ENCODE data around the gene COL16A1.

Gene COL16A1

DNA sequence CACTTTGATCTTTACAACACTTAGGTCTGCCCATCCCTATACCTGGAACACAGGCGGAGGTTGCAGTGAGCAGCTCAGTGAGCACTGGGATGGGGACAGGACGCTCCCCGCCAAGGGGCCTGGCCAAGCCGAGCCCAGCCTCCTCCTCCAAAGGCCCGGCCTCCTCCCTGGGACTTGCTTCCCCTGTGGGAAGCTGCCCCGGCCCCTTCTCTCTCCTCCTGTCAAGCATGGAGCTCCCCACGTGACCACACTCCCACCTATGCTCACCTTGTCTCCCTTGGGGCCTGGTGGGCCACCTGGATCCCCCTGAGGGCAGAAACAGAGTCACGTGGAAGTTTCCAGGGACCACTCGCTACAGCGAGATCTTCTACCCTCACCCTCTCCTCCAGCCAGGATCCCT, 12.9 kb downstream of the COL16A1 start:
- ChIA-PET CTCF (interaction anchor here (1.1 kb wide), 1 partner anchor 11 kb away, joined by 3 read pairs; no protein-coding TSS in a partner anchor), POLR2A (no interaction called here)
- DNase-seq (ENCODE audit: extremely low spot score) = no peak
- no peak for TF ChIP-seq BHLHE40 (IDR thresholded peaks at IDR 0.05; ENCODE audit: borderline replicate concordance)
- no peak for TF ChIP-seq SP1 (IDR thresholded peaks at IDR 0.05)
- TF ChIP-seq ARNT (IDR thresholded peaks at IDR 0.05) = no peak
- TF ChIP-seq, protein P1, sequence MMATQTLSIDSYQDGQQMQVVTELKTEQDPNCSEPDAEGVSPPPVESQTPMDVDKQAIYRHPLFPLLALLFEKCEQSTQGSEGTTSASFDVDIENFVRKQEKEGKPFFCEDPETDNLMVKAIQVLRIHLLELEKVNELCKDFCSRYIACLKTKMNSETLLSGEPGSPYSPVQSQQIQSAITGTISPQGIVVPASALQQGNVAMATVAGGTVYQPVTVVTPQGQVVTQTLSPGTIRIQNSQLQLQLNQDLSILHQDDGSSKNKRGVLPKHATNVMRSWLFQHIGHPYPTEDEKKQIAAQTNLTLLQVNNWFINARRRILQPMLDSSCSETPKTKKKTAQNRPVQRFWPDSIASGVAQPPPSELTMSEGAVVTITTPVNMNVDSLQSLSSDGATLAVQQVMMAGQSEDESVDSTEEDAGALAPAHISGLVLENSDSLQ (IDR thresholded peaks at IDR 0.05) = no peak
- TF ChIP-seq ZNF384 (IDR thresholded peaks at IDR 0.05) = no peak
- TF ChIP-seq FOXK2 (IDR thresholded peaks at IDR 0.05) = no peak
- no peak for TF ChIP-seq ELF4 (IDR thresholded peaks at IDR 0.05)
- no peak for TF ChIP-seq HDGF (IDR thresholded peaks at IDR 0.05; ENCODE audit: borderline replicate concordance)

DNA sequence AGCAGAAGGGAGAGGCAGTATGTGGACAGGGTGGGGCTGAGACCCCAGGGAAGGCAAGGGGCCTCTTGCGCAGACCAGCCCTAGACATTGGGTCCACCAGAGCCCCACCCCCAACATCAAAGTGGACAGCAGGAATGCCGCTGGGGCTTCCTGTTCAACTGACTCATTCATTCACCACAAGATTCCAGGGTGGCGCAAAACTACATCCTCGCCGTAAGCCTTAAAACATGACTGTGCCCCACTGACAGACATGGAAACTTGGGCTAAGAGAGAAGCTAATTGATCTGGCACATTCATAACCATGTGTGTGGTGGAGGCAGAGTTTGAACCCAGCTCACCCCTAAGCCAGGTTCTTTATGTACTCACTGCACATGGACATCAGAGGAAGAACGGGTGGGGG, 14.0 kb downstream of the COL16A1 start:
- POLR2A ChIA-PET = no interaction called here
- CTCF ChIA-PET = no interaction called here

DNA sequence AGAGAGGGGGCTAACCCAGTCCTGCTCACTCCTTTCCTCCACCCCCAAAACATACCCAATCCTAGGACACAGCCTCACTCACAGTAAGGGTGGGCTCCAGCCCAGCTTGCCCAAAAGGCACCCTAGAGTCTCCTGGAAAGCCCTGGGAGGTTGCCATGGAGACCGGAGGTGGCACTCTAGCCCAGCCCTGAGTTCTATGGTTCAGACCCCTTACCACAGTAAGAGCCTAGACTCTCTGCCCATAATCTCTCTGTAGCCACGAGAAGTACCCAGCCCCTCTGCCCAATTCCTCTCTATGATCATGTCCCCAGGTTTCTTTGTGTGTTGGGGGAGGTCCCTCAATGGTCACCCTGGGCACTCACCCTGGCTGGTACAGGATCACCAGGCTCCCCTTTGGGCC, 14.4 kb downstream of the COL16A1 start:
- TF ChIP-seq TARDBP (IDR thresholded peaks at IDR 0.05) (no peak), ELF4 (IDR thresholded peaks at IDR 0.05) (no peak), LEF1 (IDR thresholded peaks at IDR 0.05; ENCODE audit: borderline replicate concordance) (no peak), ZNF384 (IDR thresholded peaks at IDR 0.05) (no peak), FOXK2 (IDR thresholded peaks at IDR 0.05) (no peak), FOXA1 (IDR thresholded peaks at IDR 0.05) (no peak), SUZ12 (IDR thresholded peaks at IDR 0.05) (no peak), NFRKB (IDR thresholded peaks at IDR 0.05) (no peak), SP1 (IDR thresholded peaks at IDR 0.05) (no peak), CTBP1 (IDR thresholded peaks at IDR 0.05; ENCODE audit: borderline replicate concordance) (no peak), ARNT (IDR thresholded peaks at IDR 0.05) (no peak), HDGF (IDR thresholded peaks at IDR 0.05; ENCODE audit: borderline replicate concordance) (no peak), L3MBTL2 (conservative IDR thresholded peaks at IDR 0.05) (no peak), FOXM1 (IDR thresholded peaks at IDR 0.05; ENCODE audit: borderline replicate concordance) (no peak), BHLHE40 (IDR thresholded peaks at IDR 0.05; ENCODE audit: borderline replicate concordance) (no peak)
- TF ChIP-seq, protein P1 (IDR thresholded peaks at IDR 0.05) = no peak
- DNase-seq (ENCODE audit: extremely low spot score) = no peak
- CTCF ChIA-PET = no interaction called here
- POLR2A ChIA-PET = no interaction called here

More for the DNA sequence above, 14.0 kb downstream of the COL16A1 start:
- no peak for TF ChIP-seq CTBP1 (IDR thresholded peaks at IDR 0.05; ENCODE audit: borderline replicate concordance)
- no peak for TF ChIP-seq SUZ12 (IDR thresholded peaks at IDR 0.05)
- TF ChIP-seq TARDBP (IDR thresholded peaks at IDR 0.05) = no peak
- TF ChIP-seq ELF4 (IDR thresholded peaks at IDR 0.05) = no peak
- TF ChIP-seq FOXM1 (IDR thresholded peaks at IDR 0.05; ENCODE audit: borderline replicate concordance) = no peak
- no peak for TF ChIP-seq HDGF (IDR thresholded peaks at IDR 0.05; ENCODE audit: borderline replicate concordance)
- no peak for TF ChIP-seq ZNF384 (IDR thresholded peaks at IDR 0.05)
- no peak for TF ChIP-seq SP1 (IDR thresholded peaks at IDR 0.05)
- TF ChIP-seq, protein P1 (IDR thresholded peaks at IDR 0.05) = no peak
- no peak for TF ChIP-seq LEF1 (IDR thresholded peaks at IDR 0.05; ENCODE audit: borderline replicate concordance)
- TF ChIP-seq FOXA1 (IDR thresholded peaks at IDR 0.05) = no peak
- TF ChIP-seq BHLHE40 (IDR thresholded peaks at IDR 0.05; ENCODE audit: borderline replicate concordance) = no peak
- TF ChIP-seq L3MBTL2 (conservative IDR thresholded peaks at IDR 0.05) = no peak
- TF ChIP-seq NFRKB (IDR thresholded peaks at IDR 0.05) = no peak
- no peak for DNase-seq (ENCODE audit: extremely low spot score)

DNA sequence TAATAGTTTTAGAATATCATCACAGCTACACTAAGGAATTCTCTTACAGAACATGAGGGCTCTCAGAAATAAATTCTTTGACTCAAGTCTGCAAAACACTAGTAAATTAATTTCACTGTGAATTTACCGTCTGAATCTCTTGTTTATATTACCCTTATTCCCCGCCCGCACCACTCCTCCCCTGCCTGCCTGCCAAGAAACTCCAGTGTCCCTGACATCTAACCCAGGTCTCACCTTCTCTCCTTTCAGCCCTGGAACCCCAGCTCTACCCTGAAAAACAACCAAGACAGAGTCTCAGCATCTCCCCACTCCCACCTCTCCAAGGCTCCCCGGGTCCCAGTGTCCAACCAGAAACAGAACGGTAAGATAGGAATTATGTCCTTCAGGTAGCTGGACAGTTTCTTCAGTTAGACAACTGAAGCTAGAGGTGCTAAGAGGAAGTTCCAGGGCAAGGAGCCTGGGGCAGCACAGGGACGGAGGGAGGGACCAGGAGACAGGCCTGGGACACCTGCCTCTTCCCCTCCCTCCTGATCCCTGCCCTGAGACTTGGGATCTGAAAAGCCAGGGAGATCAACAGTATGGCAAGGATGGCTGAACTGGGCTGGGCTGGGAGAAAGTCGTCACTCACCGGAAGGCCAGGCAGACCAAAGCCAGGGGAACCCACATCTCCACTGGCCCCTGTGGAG, 15.4 kb downstream of the COL16A1 start:
- CTCF ChIA-PET = no interaction called here
- POLR2A ChIA-PET = no interaction called here
- TF ChIP-seq SP1 (IDR thresholded peaks at IDR 0.05) (no peak), ZNF384 (IDR thresholded peaks at IDR 0.05) (no peak), SUZ12 (IDR thresholded peaks at IDR 0.05) (no peak), TARDBP (IDR thresholded peaks at IDR 0.05) (no peak), HDGF (IDR thresholded peaks at IDR 0.05; ENCODE audit: borderline replicate concordance) (no peak), FOXK2 (IDR thresholded peaks at IDR 0.05) (no peak), FOXM1 (IDR thresholded peaks at IDR 0.05; ENCODE audit: borderline replicate concordance) (no peak), ELF4 (IDR thresholded peaks at IDR 0.05) (no peak)
- no peak for DNase-seq (ENCODE audit: extremely low spot score)

DNA sequence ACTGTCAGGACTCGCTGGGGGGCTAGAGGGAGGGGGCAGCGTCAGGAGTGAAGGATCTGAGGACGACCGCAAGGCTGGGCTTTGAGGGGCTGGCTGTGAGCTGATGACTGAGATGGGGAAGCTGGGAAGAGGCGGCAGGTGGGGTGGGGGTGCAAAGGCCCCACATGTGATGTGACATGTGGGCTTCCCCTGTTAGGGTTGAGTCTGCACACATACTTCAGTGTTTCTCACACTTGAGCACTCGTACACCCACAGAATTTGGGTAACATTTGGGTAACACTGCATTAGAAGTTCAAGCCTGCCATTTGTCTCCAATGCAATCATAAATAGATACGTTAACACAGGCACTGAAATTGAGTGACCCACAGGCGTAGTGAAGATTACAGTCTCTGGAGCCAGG, 16.2 kb downstream of the COL16A1 start:
- no peak for TF ChIP-seq CTBP1 (IDR thresholded peaks at IDR 0.05; ENCODE audit: borderline replicate concordance)
- no peak for TF ChIP-seq SP1 (IDR thresholded peaks at IDR 0.05)
- TF ChIP-seq SUZ12 (IDR thresholded peaks at IDR 0.05) = no peak
- no peak for TF ChIP-seq ARNT (IDR thresholded peaks at IDR 0.05)
- no peak for TF ChIP-seq FOXK2 (IDR thresholded peaks at IDR 0.05)
- TF ChIP-seq FOXM1 (IDR thresholded peaks at IDR 0.05; ENCODE audit: borderline replicate concordance) = no peak
- TF ChIP-seq FOXA1 (IDR thresholded peaks at IDR 0.05) = no peak
- TF ChIP-seq LEF1 (IDR thresholded peaks at IDR 0.05; ENCODE audit: borderline replicate concordance) = no peak
- no peak for TF ChIP-seq BHLHE40 (IDR thresholded peaks at IDR 0.05; ENCODE audit: borderline replicate concordance)
- TF ChIP-seq NFRKB (IDR thresholded peaks at IDR 0.05) = no peak
- TF ChIP-seq HDGF (IDR thresholded peaks at IDR 0.05; ENCODE audit: borderline replicate concordance) = no peak
- TF ChIP-seq L3MBTL2 (conservative IDR thresholded peaks at IDR 0.05) = no peak
- TF ChIP-seq ZNF384 (IDR thresholded peaks at IDR 0.05) = no peak
- ChIA-PET POLR2A (no interaction called here), CTCF (no interaction called here)
- no peak for DNase-seq (ENCODE audit: extremely low spot score)

DNA sequence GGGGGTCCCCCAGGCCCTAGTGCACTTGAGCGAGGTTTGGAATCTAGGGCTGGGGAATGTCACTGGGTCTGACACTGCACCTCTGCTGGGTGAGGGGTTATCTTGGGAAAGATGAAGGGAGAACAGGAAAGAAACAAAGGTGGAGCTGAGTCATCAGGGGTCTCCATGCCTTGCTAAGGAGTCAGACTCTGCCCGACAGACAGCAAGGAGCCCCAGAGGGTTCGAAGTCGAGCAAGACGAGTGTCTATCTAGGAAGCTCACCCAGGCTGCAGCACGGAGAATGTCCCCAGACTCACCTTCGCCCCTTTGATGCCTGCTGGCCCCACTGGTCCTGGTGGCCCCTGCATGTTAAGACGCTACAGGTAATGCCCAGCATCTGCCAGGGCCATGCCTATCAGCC, 18.0 kb downstream of the COL16A1 start:
- CTCF ChIA-PET = interaction anchor here (1.2 kb wide), 1 partner anchor 22 kb away, joined by 3 read pairs; no protein-coding TSS in a partner anchor
- POLR2A ChIA-PET = no interaction called here
- no peak for DNase-seq (ENCODE audit: extremely low spot score)
- no peak for TF ChIP-seq BHLHE40 (IDR thresholded peaks at IDR 0.05; ENCODE audit: borderline replicate concordance)

All from HEK293T (cell line).